Body of pancreas (tissue), 4 donors: ENCODE results near the gene C11orf68.

Source experiments
- CTCF ChIP-seq, 7 experiments: fragments of 450-650 bp in 4 of 7; fragments of 200-600 bp in 3 of 7; sonication (generic) in 3 of 7; IDR thresholded peaks; one replicate each; pipeline ENCODE4 v1.5.1; 2016 to 2019; ENCODE audit warnings: antibody characterized with exemption in 7 of 7
- POLR2A ChIP-seq, 3 donors: fragments of 450-650 bp; IDR thresholded peaks; one replicate each; pipeline ENCODE4 v1.6.1; 2016; ENCODE audit warnings: antibody characterized with exemption in 3 of 3, mild to moderate bottlenecking in 2 of 3

- no peak for TF ChIP-seq POLR2A (IDR thresholded peaks at IDR 0.05)
- TF ChIP-seq CTCF (IDR thresholded peaks at IDR 0.05): no peak
These were observed 1.8 kb downstream of the C11orf68 start for GRCh38 chr11:65917077-65917433.
